GM18951 (cell line): ENCODE measurements around the gene CCDC180.
"Not testable (repeated sequence)": the region's sequence is repeated elsewhere in the genome, so short reads cannot be mapped to it uniquely, and the experiment has no call there.

Source experiments
- POLR2A ChIP-seq: IDR thresholded peaks from 4 replicates; pipeline ENCODE4 v1.6.1; 2011; ENCODE audit warnings: mild to moderate bottlenecking; ENCODE audit not compliant: insufficient read length, insufficient read depth; ENCODE audit errors: extremely low read depth
- in situ Hi-C: fragments of 300-500 bp; cut with MboI; formaldehyde crosslinking; loops from one replicate; pipeline ENCODE4 v1.12.0; 2022; ENCODE audit warnings: low sequenced_read_pairs, mixed read lengths, inconsistent platforms; ENCODE audit not compliant: unreplicated experiment

The CCDC180 gene

DNA sequence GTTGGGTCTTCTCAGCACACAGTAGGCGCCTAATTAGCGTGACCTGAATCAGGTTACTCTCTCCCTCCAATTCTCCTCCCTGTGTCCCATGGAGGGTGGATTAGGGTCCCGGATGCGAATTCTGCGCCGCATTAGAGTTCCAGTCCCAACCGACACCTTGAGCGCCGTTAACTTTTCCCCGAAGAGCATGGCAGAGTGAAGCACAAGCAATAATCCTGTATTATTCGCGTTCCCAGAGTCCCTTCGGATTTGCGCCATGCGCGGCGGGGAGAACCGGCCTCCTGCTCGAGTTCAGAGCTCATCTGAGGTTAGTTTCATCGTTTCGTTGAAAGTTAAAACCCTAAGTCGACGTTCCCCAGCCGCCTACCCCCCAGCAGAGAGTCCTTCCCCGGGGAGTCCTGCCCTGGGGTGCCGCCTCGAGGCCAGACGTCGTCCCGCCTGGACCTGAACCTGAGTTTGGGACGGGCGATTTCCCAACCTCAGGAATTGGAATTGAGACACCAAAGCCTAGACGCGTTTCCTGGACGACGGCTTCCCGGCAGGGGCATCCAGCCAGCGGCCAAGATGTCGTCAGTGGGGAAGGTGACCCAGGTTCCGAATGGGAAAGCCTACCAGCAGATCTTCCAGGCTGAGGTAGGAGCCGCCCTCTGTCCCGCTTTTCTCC lies at the start of gene CCDC180:
Gene CCDC180 (plus strand): TSS at position 160 of the 664 bp plus-strand sequence. CDS start 405 bp downstream, at position 565.
- in situ Hi-C loops, result no loop called here
- TF ChIP-seq POLR2A, result no peak

DNA sequence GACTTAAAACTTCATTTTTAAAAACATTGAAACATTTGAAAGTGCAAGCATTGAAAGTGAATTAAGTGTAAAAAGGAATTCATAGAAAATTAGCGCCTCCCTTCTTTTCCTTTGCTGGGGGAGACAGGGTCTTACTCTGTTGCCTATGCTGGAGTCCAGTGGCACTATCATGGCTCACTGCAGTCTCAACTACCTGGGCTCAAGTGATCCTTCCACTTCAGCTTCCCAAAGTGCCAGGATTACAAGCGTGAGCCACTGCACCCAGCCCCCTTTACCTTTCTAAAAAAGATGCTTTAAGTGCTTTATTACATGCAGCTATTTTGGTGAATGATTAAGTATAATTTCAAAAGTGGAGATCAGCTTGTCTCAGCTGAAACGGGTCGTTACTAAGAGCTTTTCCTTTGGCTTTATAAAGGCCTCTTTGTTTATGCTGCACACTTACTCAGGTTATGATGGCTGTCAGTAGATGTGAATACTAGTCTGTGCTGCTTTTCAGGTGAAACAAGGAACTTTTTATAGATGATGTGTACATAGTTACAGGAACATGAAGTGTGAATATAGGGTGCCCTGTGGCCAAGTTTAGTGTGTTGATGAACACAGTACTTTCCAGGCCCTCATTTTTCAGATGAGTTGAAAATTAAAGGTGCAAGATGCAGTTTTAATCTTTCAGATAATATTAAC lies 47.5 kb upstream of the CCDC180 start:
- in situ Hi-C loops, result not testable (repeated sequence)

DNA sequence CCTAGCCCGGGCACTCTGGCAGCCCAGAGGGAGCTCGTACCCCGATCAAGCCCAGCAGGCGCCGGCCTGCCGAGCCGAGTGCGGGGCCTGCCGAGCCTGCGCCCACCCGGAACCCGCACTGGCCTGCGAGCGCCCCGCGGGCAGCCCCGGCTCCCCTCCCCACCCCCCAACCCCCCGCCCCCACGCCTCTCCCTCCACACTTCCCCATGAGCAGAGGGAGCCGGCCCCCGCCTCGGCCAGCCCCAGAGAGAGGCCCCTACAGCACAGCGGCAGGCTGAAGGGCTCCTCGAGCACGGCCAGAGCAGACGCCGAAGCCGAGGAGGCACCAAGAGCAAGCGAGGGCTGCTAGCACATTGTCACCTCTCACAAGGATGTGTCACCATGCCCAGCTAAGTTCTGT lies 36.2 kb upstream of the CCDC180 start:
- in situ Hi-C loops, result no loop called here

DNA sequence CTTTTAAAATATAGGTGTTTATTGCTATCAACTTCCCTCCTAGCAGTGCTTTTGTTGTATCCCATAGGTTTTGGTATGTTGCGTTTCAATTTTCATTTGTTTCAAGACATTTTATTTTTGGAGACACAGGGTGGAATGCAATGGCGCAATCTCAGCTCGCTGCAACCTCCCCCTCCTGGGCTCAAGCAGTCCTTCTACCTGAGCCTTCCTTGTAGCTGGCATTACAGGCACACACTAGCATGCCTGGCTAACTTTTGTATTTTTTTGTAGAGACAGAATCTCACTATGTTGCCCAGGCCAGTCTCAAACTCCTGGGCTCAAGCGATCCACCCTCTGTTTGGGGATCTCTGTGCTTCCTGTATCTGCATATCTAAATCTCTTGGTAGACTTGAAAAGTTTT lies 35.4 kb upstream of the CCDC180 start:
- in situ Hi-C loops, result no loop called here
- TF ChIP-seq POLR2A, result no peak

More for the DNA sequence above, 36.2 kb upstream of the CCDC180 start:
- TF ChIP-seq POLR2A, result no peak

DNA sequence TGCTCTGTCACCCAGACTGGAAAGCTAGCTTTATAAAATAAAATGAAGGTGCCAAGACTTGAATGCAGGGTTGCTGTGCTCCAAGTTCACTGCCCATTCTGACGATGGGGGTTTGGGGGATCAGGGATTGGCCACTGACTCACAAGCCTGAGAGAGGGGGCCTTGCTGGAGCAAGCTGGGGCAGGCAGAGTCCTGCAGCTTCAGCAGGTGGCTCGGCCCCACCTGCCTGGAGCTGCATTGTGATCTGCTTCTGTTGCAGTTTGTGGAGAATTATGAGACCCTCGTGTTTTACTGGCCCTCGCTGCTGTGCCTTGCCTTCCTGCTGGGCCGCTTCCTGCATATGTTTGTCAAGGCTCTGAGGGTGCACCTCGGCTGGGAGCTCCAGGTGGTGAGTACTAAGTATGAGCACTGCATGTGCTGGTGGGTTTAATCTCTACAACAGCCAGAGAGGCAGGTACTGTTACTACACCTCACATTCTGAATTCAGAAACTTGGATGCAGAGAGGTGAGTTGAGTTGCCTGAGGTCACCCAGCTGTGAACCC lies 31.1 kb upstream of the CCDC180 start:
- TF ChIP-seq POLR2A, result no peak
- in situ Hi-C loops, result no loop called here

DNA sequence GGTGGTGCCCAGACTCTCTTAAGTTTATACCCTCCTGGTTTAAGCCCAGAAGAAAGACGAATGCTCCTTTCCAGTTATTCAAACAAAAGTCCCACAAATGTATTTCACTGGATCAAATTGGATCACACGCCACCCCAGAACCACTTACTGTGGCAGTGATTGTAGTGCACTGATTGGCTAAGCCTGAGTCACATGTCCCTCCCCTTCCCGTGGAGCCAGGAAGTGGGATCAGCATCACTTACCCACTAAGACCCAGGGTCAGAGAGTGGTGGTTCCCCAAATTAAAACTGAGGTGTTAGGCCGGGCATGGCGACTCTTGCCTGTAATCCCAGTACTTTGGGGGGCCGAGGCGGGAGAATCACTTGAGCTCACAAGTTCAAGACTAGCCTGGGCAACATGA lies 29.5 kb upstream of the CCDC180 start:
- TF ChIP-seq POLR2A, result no peak
- in situ Hi-C loops, result no loop called here

DNA sequence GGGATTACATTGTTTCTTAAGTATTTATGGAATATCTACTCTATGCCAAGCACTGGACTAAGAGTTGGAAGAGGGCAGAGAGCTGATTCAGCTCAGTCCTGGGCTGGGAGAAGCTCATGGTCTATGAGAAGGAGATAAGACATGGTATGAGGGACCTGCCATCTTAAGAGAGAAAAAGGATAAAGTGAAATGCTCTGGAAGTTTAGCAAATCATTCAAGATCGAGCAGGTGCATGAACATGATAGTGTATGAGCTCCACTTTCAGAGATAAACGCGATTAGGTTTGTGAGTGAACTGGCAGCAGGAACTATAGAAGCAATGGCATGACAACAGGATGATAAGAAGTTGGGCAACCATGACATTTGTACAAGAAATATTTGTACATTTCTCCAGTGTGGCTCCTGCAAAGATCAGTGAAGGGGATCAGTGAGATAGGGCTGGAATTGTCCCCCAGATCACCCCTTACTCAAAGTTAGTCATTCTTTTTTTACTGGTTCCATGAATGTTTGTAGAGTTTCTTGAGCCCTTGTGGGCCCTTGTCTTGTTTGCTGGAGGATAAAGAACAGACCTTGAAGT lies 26.6 kb upstream of the CCDC180 start:
- in situ Hi-C loops, result no loop called here
- no peak for TF ChIP-seq POLR2A

DNA sequence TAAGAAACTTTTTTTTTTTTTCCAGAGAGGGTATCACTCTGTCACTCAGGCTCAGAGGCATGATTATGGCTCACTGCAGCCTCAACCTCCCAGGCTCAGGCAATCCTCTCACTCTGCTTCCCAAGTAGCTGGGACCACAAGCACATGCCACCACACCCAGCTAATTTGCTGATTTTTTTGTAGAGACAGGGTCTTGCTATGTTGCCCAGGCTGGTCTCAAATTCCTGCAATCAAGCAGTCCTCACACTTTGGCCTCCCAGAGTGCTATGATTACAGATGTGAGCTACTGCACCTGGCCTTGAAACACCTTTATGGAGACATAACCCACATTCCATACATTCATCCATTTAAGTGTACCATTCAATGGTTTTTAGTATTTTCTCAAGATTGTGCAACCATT lies 23.7 kb upstream of the CCDC180 start:
- no peak for TF ChIP-seq POLR2A
- in situ Hi-C loops, result no loop called here

DNA sequence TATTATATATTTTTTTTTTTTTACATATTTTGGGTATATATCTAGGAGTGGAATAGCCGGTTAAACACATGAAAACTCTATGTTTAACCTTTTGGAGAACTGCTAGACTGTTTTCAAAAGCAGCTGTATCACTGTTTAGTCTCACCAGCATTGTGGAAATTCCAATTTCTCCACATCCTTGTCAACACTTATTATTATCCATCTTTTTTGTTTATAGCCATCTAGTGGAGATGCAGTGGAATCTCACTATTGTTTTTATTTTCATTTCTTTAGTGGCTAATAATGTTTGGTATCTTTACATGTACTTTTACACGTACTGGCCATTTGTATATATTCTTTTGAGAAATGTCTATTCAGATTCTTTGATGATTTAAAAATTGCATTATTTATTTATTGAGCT lies 22.7 kb upstream of the CCDC180 start:
- in situ Hi-C loops, result no loop called here
- TF ChIP-seq POLR2A, result no peak

DNA sequence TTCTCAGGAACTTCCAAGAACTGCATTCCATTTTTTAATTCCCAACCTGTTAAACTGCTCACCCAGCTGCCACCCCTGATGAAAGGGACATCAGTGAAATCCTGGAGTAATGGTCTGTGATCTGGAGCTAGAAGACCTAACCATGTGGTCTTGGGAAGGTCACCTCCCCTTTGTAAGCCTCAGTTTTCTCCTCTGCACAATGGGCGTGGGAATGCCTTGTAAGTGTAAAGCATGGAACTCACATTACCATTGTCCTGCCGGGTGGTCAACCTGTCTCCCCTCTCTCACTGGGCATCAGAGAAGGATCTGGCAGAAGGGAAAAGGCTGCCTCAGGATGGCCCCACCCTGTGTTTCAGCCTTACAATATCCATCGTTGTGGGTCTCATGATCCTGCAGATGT lies 15.3 kb upstream of the CCDC180 start:
- TF ChIP-seq POLR2A, result no peak
- in situ Hi-C loops, result no loop called here

DNA sequence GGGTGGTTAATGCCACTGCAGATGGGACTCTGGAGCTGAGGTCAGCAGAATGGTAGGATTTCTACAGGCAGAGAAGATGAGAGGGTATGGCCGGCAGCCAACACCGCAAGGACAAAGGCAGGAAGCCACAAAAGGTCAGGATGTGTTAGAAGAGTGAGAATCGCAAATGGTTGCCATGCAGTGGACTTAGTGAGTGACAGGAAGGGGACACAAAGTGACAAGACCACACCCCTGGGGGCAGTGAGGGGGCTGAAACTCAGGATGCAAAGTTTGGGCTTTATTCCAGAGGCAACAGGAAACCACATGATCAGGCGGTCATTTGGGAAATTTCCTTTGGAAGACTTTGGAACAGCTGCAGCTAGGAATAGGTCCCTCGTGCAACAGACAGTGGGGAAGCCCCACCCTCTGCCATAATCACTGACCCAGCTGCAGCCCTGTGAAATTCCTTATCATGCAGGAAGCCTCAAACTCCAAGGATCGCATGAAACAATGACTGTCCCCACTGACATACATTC lies 14.2 kb upstream of the CCDC180 start:
- in situ Hi-C loops, result no loop called here
- no peak for TF ChIP-seq POLR2A

DNA sequence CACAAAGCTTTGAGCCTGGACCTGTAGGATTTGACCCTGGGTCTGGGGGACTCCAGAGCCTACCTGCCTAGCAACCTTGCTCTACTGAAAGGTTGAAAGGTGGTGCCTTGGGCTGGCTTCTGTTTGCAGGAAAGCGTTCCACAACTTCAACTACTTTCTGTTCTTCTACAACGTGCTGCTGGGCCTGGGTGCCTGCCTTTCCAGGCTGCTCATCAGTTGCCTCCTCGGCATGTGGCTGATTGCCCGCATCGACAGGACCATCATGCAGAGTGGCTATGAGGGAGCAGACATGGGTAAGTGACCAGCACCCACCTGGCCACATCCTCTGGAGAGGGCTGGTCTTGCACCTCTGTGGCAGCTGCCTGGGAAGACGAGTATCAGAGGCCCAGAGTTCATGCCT lies 13.6 kb upstream of the CCDC180 start:
- no peak for TF ChIP-seq POLR2A
- in situ Hi-C loops, result no loop called here

DNA sequence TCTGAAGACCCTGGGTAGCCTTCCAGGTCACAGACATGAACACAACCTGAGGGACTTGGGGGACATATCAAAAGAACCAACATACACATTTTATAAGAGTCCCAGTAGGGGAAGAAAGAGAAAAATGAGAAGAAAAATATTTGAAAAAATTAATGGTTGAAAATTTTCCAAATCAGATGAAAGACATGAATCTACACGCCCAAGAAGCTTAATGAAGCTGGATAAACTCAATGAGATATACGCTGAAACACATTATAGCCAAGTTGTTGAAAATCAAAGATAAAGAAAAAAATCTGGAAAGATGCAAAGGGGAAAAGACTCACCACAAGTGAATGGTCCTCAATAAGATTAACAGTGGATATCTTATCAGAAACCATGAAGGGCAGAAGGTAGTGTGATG lies 9.6 kb upstream of the CCDC180 start:
- in situ Hi-C loops, result no loop called here
- TF ChIP-seq POLR2A, result no peak
